Activated T-helper 1 cell treated with anti-CD3 and anti-CD28 coated beads, Interleukin-2, amount 50 U/mL, for 16 hours (primary cell): ENCODE data around the gene GALNT9.

Source experiments
- DNase-seq, 2 donors: peaks; one replicate each; pipeline ENCODE4 v3.0.0-alpha.2; 2020; ENCODE audit warnings: low read depth in 1 of 2, low spot score in 1 of 2

The GALNT9 gene

DNA sequence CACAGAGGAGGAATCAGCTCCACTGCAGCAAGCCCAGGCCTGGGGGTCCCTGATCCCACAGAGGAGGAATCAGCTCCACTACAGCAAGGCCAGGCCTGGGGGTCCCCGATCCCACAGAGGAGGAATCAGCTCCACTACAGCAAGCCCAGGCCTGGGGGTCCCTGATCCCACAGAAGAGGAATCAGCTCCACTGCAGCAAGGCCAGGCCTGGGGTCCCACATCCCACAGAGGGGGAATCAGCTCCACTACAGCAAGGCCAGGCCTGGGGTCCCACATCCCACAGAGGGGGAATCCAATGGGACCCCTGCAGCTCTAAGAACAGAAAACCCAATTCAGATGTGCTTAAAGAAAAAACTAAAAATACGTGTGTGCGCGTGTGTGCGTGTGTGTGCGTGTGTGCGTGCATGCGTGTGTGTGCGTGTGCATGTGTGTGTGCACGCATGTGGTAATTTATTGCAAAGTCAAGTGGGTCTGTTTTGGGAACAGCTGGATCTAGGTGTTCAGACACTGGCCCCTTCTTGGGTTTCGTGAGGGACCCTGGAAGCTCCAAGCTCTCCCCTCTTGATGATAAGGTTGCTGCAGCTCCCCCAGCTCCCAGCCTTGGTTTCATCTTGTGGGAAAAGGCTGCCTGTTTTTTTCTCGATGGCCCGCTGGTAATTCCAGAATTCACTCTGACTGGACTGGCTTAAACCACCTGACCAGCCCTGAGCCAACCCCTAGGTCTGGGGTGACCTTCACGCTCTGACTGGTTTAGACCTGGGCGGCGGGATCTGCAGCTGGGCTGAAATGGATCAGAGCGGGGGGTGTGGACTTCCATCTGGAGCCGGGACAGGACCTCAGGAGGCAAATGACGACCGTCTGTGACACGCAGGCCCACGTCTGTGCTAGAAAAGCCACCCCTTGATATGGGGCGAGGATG is 47.1 kb downstream of the GALNT9 start:
- DNase-seq = no peak

- no peak for DNase-seq
Observed at GRCh38 chr12:132281038-132281437, 48.4 kb downstream of the GALNT9 start.

- DNase-seq = no peak
Observed at GRCh38 chr12:132280406-132280805, 49.0 kb downstream of the GALNT9 start.

DNA sequence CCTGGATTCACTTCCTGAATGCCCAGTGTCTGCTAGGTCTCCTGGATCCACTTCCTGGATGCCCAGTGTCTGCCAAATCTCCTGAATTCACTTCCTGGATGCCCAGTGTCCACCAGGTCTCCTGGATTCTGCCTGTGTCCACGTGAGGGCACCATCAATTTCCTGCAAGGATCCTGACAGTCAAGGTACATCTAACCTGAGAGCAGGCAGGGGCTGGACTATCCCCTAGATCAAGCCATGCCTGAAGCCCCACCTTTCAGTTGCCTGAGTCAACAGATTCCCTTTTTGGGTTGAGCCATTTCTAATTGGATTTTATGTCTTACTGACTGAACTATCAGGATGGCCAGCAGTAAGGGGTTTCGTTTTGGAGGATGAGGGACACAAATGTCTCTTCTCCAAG is 49.5 kb downstream of the GALNT9 start:
- DNase-seq = no peak

DNA sequence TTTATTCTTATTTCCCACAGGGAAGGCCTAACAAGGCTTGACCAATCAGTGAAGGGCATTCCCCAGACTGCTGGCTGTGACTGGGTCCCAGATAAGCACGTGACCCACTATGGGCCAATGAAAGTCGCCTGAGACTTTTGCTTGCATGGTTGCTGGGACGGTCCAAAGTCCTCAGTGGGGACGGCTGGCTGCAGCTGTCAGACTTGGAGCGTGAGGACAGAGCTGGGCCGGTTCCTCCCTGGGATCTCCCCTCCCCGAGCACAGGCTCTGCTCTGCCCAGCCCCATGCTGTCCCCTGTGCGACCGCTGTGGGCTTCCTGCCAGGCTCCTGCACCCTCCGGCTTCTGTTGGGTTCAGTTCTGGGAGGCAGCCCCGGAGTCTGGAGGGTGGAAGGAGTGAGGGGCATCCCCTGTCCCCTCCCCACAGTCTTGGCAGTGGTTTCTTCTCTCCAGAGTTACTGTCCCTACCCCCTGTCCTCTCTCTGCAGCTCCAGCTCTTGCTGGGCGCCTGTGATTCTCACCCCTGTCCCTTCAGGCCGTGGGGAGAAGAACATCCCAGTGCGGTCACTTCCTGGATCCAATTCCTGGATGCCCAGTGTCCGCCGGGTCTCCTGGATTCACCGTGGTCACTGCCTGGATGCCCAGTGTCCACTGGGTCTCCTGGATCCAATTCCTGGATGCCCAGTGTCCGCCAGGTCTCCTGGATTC is 50.1 kb downstream of the GALNT9 start:
- no peak for DNase-seq

- no peak for DNase-seq
Observed at GRCh38 chr12:132278401-132279183, 50.8 kb downstream of the GALNT9 start.

DNA sequence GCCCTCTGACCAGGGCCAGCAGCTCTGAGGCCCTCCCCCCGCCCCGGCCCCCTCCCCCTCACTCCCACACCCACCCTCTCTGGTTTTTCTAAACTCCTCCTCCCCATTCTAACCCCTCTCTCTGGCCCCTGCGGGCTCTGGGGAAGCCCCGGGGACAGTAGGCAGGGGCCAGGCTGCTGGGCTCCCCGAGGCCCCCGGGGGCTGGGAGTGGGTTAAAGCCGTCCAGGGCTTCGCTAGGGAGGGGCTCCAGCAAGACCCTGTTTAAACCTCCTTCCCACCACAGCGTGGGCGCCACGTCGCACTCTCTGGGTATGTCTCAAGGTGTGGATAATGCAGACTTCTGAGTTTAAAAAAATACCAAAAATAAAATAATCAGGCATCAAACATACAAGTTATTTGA is 51.4 kb downstream of the GALNT9 start:
- DNase-seq = no peak

- DNase-seq = no peak
Observed at GRCh38 chr12:132277374-132277941, 51.9 kb downstream of the GALNT9 start.

DNA sequence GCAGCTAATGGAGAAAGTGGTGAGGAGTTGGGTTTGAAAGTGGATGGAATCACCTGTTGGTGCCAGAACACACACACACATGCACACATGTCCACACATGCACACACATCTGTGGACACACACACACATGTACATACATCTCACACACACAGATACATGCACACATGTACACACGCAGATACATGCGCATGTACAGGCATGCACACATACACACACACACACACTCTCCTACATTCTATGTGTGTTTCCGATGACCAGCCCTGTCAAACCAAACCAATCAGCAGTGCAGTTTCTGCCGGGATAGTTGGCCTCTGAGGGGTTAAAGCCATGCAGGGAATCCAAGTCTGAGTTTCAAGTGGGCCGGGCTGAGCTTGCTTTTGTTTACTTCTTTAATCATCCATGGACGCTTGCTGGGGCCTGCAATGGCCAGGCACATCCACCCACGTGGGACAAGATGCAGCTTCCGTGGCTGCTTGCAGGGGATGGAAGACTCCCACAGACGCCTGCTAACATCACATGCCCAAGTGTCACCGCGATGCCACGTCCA is 52.5 kb downstream of the GALNT9 start:
- no peak for DNase-seq

- no peak for DNase-seq
Observed at GRCh38 chr12:132276066-132276826, 53.1 kb downstream of the GALNT9 start.

DNA sequence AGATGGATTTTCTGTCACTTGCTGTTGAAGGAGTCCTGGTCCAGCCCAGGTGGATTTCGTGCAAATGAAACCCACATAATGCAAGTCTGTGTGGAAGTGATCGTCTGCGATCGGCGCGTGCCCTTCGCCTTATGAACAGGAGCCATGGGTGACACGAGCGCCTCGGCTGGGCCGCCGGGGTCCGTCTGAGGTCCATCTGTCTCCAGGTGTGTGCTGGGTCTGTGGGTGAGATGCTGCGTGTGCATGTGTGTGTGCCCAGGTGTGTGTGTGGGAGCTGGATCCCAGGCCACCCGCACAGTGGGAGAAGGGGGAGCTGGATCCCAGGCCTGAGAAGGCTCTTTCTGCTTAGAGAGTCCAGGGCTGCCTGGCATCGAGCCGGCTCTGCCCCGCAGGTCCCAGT is 53.8 kb downstream of the GALNT9 start:
- no peak for DNase-seq

DNA sequence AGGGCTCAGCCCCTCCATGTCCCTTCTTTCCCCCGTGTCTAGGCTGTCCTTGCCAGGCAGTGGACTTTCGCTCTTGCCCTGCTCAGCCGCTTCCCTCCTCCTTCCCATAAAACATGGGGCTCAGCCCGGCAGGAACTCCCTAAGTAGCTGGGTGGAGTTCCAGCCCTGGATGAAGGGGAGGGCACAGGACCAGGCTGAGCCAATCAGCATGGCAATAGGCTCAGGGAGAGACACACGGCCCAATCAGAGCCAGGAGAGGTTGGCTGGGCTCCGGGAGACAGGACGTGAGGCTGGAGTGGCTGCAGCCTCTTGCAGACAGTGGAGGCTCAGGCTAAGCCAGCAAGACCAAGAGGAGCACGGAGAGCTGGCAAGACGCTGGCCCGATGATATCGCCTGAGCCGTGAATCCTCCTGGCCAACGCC is 54.3 kb downstream of the GALNT9 start:
- DNase-seq = no peak

DNA sequence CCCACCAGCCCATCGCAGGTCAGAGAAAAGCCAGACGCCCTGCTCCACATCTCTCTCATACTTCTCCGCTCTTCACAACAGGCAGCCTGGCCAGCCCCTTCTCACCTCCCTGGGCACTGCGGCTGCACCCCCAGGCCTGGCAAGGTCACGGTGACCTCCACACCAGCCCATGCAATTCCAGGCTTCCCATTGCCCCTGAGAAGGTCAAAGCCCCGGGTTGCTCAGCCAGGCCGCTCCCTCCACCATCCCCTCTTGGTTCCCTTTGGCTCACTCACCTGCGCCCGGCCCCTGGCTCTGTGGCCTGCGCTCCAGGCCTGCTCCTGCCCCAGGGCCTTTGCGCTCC is 55.4 kb downstream of the GALNT9 start:
- DNase-seq = no peak

DNA sequence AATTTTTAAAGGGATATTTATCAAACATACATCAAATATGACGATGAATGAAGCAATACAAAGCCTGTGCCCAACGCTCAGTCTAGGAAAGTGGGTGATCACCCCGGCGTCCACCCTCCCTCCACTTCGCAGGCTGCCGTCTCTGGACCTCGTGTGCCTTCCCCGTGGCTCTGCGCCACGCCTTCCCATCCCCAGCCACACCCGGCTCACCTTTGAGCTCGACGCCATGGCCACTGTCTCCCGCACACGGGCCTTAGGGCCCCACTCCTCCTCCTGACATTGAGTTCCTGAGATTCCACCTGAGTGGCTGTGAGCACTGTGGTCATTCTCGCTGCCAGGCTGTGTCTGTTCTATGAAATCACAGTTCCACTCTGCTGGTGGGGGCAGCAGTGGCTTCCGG is 56.7 kb downstream of the GALNT9 start:
- DNase-seq = no peak

GRCh38 chr12:132271755-132272092 is 57.7 kb downstream of the GALNT9 start:
- DNase-seq = no peak

GRCh38 chr12:132270969-132271754 is 58.2 kb downstream of the GALNT9 start:
- no peak for DNase-seq

GRCh38 chr12:132270516-132270915 is 58.9 kb downstream of the GALNT9 start:
- no peak for DNase-seq

DNA sequence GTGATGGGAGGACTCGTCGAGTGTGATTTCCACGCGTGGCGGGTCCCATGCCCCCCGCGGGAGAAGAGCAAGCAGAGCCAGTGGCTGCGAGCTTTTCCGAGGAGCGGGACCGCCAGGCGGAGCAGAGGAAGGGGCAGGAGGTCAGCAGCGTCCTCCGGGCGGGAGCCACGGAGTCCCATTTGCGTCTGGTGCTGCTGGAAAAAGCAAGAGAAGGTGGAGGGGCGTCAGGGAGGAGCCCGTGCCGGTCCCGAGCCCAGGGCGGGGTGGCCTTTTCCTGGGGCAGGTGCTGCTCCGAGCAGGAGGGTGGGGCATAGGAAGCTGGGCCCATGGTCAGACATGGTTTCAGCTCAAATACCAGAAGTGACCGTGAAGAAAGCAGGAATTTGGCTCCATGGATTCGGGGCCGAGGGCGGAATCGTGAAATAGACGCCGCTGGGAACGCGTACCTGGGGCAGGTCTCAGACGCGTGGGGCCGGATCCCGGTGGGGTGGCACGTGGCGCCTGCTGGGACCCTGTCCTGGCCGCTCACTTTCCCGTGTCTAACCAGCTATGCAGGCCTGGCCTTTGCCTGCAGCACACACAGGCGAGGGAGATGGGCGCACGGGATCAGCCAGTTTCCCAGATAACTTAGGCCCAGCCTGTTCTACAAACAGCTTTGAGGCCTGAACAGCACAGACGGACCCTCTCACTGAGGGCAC is 60.0 kb downstream of the GALNT9 start:
- DNase-seq = no peak

- no peak for DNase-seq
Observed at GRCh38 chr12:132268674-132269073, 60.7 kb downstream of the GALNT9 start.
